ENCODE results near the gene DUSP22.

DNA sequence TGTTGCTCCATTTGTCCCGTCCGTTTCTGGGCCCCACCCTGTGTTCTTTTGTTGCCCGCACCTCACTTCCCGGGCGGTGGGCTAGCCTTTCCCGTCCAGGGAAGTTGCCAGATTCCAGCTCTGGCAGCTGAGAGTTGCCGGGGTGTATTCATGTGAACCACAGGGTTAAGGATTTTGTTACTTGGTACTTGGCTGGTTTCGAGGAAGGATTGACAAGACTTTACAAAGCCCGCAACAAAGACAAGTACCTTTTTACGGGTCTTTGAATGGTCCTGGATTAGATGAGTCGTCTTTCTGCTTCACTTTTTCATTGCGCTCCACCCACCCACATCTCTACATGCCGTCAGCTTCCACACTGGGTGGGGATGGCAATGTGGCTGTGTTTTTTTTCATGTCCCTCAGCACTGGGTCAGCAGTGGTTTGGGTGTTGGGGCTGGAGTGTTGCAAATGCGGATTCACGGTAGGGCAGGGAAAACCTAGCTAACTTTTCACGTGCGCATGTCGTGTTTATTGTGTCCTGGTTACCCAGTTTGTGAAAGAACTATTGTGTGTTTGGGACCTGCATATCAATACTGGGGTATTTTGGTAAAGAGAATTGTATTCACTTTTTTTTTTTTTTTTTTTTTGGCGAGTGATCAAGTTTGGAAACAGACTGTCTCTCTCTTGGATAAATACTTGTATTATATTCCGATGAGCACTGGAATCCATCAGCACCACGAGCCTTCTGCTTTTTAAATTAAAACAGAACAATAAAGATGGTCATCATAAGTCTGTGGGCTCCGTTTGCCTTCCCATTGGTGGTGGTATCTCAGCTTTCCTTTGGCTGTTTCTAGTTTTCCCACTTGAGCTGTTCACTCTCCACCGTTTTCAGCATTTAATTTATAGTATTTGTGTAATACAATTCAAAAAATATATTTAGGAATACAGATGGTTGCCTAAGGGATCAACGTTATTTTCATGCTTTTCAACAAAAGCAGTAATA lies 1.2 kb downstream of the DUSP22 start:
- TF ChIP-seq, protein P1, sequence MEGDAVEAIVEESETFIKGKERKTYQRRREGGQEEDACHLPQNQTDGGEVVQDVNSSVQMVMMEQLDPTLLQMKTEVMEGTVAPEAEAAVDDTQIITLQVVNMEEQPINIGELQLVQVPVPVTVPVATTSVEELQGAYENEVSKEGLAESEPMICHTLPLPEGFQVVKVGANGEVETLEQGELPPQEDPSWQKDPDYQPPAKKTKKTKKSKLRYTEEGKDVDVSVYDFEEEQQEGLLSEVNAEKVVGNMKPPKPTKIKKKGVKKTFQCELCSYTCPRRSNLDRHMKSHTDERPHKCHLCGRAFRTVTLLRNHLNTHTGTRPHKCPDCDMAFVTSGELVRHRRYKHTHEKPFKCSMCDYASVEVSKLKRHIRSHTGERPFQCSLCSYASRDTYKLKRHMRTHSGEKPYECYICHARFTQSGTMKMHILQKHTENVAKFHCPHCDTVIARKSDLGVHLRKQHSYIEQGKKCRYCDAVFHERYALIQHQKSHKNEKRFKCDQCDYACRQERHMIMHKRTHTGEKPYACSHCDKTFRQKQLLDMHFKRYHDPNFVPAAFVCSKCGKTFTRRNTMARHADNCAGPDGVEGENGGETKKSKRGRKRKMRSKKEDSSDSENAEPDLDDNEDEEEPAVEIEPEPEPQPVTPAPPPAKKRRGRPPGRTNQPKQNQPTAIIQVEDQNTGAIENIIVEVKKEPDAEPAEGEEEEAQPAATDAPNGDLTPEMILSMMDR (IDR thresholded peaks at IDR 0.05) = no peak
- TF ChIP-seq POLR2AphosphoS5 (IDR thresholded peaks at IDR 0.05) (peak; percentile 10), POLR2A (IDR thresholded peaks at IDR 0.05) (no peak)
